HG02759 (cell line): ENCODE data around the gene GBA2.
A peak's percentile ranks its signal among the peaks of the same experiment; 100 is the strongest.

Source experiments
- ATAC-seq: cut with Tn5 transposase; IDR thresholded peaks from one replicate; pipeline ENCODE4 v1.9.1; 2021; ENCODE audit warnings: mild to moderate bottlenecking, moderate library complexity; ENCODE audit not compliant: unreplicated experiment

The GBA2 gene

GRCh38 chr9:35767458-35767857 is 18.4 kb upstream of the GBA2 start:
- ATAC-seq: no peak

- ATAC-seq: no peak
Measured at GRCh38 chr9:35766997-35767396, 18.0 kb upstream of the GBA2 start.

GRCh38 chr9:35763803-35764202 is 14.8 kb upstream of the GBA2 start:
- no peak for ATAC-seq

- no peak for ATAC-seq
Measured at GRCh38 chr9:35763181-35763580, 14.2 kb upstream of the GBA2 start.

GRCh38 chr9:35760651-35761050 is 11.6 kb upstream of the GBA2 start:
- ATAC-seq: no peak

GRCh38 chr9:35759795-35760194 is 10.8 kb upstream of the GBA2 start:
- no peak for ATAC-seq

- no peak for ATAC-seq
Measured at GRCh38 chr9:35758475-35759050, 9.5 kb upstream of the GBA2 start.

- no peak for ATAC-seq
Measured at GRCh38 chr9:35757892-35758275, 8.9 kb upstream of the GBA2 start.

GRCh38 chr9:35757226-35757891 is 8.3 kb upstream of the GBA2 start:
- peak; percentile 45 for ATAC-seq

- peak; percentile 73 for ATAC-seq
Measured at GRCh38 chr9:35756275-35757225, 7.5 kb upstream of the GBA2 start.

- no peak for ATAC-seq
Measured at GRCh38 chr9:35755071-35755470, 6.0 kb upstream of the GBA2 start.

GRCh38 chr9:35754264-35754663 is 5.2 kb upstream of the GBA2 start, which contains the start of gene MSMP:
Gene MSMP (minus strand): TSS chr9:35754276. CDS start chr9:35754129, 147 bp downstream.
- ATAC-seq: no peak

- ATAC-seq: no peak
Measured at GRCh38 chr9:35753466-35753865, 4.4 kb upstream of the GBA2 start.

GRCh38 chr9:35750256-35750531 is 1.2 kb upstream of the GBA2 start:
- ATAC-seq: no peak

GRCh38 chr9:35749515-35750255 is 657 bp upstream of the GBA2 start:
- ATAC-seq: peak; percentile 24

GRCh38 chr9:35748242-35748857 is 678 bp downstream of the GBA2 start:
- no peak for ATAC-seq

GRCh38 chr9:35746583-35746982 is 2.4 kb downstream of the GBA2 start:
- no peak for ATAC-seq

- no peak for ATAC-seq
Measured at GRCh38 chr9:35745569-35745968, 3.5 kb downstream of the GBA2 start.

GRCh38 chr9:35743880-35744518 is 5.0 kb downstream of the GBA2 start:
- ATAC-seq: no peak

- ATAC-seq: no peak
Measured at GRCh38 chr9:35743452-35743851, 5.6 kb downstream of the GBA2 start.
